Measurements from ENCODE around the gene ARAP3. TPM values are rescaled to one million over a fixed set of nuclear protein-coding genes. Genes with fewer than 3 reads are reported as not detected.

The ARAP3 gene
- total and polyA plus RNA-seq, 9 of the 15 experiments (the other 6 are each of a cell fraction or from before 2014, with no cell fraction given) = 0.83 to 25.7 (median 6.4) TPM

GRCh38 chr5:141618804-141619554 lies 63.1 kb downstream of the ARAP3 start, which contains the start of gene DIAPH1 (continued):
- TF ChIP-seq STAT5A (IDR thresholded peaks at IDR 0.05; ENCODE audit: borderline replicate concordance, low read length) = no peak
- no peak for TF ChIP-seq PHB (CRISPR knock-in tag; IDR thresholded peaks at IDR 0.05)
- TF ChIP-seq ZNF785 (CRISPR knock-in tag; IDR thresholded peaks at IDR 0.05) = no peak
- no peak for TF ChIP-seq HMG20B (CRISPR knock-in tag; IDR thresholded peaks at IDR 0.05)
- peak; percentile 58; the same call in 1 of the 2 replicates for TF ChIP-seq ZKSCAN1 (IDR thresholded peaks at IDR 0.05; ENCODE audit: low read depth, low read length)
- no peak for TF ChIP-seq GTF3C2 (IDR thresholded peaks at IDR 0.05; ENCODE audit: borderline replicate concordance, extremely low read depth, insufficient read length)
- TF ChIP-seq BCLAF1 (IDR thresholded peaks at IDR 0.05; ENCODE audit: borderline replicate concordance in 1 of 2, control insufficient read depth in 1 of 2, low read depth in 2 of 2, low read length in 1 of 2) = peak in 1 of 2 experiments; percentile 87; a peak in 2 of 4 replicates
- no peak for TF ChIP-seq CEBPB (tag; IDR thresholded peaks at IDR 0.05)
- TF ChIP-seq ZNF583 (CRISPR knock-in tag; IDR thresholded peaks at IDR 0.05) = no peak
- peak; percentile 95 for TF ChIP-seq POLR2G (IDR thresholded peaks at IDR 0.05; ENCODE audit: low read depth, low read length)
- TF ChIP-seq NCOA1 (IDR thresholded peaks at IDR 0.05; ENCODE audit: low read depth) = no peak
- no peak for TF ChIP-seq OTX1 (CRISPR knock-in tag; IDR thresholded peaks at IDR 0.05)
- TF ChIP-seq ARID2 (IDR thresholded peaks at IDR 0.05) = peak; percentile 74; the same call in 1 of the 2 replicates
- TF ChIP-seq GTF2B (IDR thresholded peaks at IDR 0.05; ENCODE audit: extremely low read depth, insufficient read length) = no peak

Data from K562 (cell line).